NCI-H2107 treated with DMSO at 0.1 percent for 48 hours (cell line): ENCODE measurements around the gene BMI1.

Source experiments
- DNase-seq: peaks from one replicate; lab custom pipeline; 2025; ENCODE audit not compliant: unreplicated experiment; lab: John Stamatoyannopoulos, UW

BMI1 gene

DNA sequence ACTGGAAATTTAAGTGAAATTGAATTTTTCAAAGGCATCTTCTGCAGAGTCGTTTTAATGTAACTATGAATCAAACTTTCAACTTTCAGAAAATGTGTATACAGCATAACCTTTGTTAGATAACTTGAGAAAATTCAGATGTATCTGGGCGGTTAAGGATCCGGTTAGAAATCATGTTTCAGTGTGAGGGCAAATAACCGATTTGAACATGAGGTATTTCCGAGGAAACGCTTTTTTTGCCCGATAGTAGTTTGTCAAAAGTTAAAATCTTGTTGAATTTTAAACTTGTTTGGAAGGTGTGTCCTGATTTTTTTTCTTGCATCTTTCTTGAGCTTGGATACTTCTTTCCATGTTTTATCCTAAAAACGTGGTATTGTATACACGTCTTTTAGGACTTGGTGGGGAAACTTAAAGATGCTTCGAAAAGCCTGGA is 1.3 kb upstream of the BMI1 start:
- no peak for DNase-seq

DNA sequence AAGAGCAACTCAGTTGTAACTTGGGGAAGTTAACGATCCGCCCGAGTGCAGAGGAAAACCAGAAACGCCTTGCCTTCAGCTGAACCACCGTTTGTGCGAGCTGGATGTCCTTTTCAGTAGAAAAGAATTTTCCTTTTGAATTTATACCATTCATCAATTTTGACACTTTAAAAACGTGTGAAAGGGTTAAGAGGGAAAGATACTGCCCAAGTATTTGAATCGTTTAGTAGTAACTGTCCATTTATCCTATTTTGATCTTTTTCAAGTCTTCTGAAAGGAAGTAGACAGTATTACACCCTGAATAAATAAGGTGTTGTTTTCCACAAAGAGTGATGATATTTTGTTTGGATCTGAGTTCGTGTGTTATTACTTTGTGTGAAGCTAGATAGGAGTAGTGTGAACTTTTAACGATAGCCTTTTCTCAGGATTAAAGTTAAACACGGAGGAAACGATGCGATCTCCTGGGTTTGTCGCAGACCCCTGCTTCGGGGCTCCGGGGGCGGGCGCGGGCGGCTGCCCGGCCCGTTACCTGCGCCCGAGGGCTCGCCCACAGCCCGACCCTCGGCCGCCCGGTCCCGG is 830 bp upstream of the BMI1 start:
- DNase-seq = no peak

DNA sequence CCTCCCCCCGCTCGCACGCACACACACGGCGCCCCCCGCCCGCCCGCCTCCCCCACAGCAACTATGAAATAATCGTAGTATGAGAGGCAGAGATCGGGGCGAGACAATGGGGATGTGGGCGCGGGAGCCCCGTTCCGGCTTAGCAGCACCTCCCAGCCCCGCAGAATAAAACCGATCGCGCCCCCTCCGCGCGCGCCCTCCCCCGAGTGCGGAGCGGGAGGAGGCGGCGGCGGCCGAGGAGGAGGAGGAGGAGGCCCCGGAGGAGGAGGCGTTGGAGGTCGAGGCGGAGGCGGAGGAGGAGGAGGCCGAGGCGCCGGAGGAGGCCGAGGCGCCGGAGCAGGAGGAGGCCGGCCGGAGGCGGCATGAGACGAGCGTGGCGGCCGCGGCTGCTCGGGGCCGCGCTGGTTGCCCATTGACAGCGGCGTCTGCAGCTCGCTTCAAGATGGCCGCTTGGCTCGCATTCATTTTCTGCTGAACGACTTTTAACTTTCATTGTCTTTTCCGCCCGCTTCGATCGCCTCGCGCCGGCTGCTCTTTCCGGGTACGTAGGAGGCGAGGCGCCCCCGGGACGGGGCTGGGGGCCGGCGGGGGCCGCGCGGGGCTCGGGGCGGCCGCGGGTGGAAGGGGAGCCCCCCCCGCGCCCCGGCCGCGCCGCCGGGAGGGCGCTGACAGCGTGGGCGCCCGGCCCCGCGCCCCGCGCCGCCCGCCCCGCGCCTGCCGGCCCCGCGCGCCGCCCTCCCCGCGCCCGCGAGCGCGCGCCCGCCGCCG is 441 bp downstream of the BMI1 start:
- no peak for DNase-seq

DNA sequence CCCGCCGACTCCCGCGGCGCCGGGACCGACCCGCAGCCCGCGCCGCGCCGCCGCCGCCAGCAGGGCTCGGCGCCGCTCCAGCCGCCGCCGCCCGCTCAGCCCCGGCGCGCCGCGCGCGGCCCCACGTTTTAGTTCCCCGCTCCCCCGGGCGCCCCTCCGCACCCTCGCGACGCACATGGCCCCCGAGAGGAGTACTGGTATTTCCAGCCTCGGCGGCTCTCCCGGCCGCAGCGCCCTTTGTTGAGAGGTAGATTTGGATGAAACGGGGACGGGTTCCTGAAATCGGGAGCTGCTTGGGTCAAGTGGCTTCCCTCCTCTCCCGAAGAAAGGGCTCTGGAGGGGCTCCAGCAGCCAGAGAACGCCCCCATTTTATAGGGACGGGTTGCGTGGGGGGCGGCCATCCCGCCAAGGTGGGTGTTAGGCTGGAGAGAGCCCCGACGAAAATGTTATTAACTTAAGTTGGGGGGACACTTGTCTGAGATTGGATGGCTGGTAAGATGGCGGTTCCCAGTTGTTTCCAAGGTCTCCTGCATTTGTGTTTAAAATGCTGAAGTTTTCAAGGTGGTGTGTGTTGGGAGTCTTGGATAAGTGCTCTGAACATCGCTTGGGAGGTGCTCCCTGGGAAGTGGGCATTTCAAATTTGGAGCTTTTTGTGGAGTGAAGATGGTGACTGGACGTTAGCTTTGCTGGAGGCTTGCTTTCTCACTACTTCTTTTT is 1.2 kb downstream of the BMI1 start:
- no peak for DNase-seq

DNA sequence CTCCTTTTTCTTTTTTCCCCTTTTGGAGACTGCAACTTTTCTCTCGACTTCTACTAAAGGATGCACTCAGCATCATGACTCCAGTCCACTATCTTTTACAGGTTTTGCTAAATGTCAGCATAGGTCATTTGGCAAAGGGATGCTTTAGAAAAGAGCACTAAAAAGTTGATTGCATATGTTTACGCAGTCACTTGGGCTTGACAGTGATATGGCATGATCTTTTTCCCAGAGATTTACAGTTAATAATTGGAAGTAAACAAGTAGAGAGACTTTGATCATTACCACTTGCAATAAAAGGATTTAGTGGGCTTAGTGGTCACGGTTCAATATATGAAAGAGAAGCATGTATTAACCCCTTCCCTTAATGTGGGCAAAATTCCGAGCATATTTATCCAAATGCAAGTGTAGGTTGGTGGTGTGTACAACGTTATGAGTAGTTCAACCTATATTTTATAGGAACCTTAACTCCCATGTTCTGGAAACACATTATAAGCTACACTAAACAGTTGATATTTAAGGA is 1.8 kb downstream of the BMI1 start:
- DNase-seq = no peak

DNA sequence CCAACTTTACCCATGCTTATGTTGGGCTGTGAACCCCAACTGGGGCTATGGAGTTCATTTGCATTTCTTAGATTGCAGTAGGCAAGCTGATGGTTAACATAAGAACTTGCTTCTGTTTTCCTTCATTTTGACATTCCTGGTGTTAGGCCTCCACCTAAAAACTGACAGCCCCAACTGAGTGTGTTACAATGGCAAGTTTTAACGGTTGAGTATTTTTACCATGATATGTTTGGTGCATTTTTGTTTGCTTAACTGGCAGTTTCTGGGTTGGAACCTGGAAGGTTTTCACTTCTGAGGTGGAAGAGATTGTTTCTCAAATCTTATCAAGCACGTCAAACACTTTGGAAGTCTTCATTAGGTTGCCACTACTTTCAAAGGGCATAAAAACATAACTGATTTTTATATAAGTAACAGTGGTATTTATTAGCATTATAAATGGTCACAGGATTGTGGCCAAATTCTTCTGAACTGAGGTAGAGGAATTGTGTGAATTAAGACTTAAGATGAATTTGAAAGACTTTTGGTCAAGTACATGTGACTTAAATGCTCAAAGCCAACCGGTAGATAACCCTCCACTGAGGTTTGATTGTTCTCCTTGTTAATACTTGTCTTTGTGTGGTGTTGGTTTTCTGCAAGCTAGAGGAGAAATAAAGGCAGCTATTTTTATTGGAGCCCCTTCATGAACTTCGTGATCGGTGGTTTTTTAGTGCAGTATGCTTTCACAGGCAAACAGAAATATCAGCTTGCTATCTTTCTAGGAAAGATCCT is 2.8 kb downstream of the BMI1 start:
- DNase-seq = no peak

DNA sequence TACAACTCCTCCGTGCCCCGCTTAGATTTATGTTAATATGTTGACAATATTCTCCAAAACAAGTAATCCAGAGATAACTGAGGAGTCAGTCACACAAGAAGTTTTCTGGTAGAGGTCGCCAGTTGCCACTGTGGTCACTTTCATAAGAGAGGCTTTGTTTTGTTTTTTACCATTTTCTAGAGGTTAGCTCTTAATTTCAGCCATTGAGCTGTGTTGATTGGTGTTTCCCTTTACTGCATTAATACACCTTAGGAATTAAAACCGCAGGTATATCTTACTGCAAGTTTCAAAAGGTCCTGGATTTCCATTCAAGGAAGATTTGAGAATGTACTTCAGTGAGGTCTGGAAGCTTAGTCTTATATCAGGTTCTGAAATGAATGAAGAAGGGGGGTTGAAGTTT is 3.5 kb downstream of the BMI1 start:
- no peak for DNase-seq

DNA sequence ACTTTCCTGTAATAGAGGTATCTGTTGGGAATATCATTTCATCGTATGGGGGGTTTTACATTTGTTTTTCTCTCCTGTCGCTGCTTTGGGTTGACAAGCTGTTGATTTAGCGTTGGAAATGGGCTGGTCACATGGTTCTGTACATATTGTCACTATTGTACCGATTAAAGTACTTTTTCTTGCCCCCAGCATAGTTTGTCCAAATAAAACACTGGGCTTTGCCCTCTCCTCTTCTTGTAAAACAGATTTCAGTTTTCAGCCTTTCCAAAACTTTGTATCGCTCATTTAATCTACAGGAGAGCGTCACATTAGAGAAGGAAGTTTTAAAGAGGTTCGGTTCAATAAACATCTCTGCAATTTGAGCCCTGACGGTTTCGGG is 4.0 kb downstream of the BMI1 start:
- DNase-seq = no peak

DNA sequence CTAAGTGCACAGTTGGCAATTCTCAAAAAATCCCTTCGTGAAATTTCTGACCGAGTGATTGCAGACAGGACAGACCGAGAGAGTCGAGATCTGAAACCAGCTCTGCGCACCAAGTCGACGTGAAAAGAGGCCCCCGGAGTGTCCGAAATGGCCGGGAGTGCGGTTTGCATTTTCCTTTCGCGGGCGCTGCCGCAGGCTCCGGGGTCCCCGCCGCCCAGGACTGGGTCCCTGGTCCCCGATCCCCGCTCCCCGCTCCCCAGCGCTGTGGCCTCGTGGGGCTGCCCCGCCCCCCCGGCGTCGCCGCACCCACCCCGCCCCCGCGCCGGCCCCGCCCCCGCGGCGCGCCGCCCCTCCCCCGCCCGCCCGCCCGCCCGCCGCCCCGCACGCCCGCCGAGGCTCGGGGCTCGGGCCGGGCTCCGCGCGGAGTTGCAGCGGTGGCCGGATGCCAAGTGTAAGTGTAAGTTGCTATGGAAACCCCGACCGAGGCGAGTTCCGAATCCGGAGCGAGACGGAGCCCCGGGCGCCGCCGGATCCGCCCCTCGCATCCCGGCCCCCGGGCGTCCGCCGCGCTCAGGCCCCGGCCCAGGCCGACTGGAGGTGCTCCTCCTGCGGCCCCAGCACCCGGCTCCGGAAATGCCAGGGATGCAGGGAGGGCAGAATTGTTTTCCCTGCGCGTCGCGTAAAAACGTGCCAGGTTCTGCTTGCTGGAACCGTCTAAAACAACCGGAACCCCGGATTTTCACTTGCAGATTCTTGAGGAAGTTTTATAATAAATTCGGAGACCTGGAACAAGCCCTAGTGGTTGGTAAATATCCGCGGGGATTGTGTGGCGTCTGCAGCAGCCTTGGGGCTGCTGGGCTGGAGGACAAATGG is 4.6 kb downstream of the BMI1 start:
- no peak for DNase-seq

DNA sequence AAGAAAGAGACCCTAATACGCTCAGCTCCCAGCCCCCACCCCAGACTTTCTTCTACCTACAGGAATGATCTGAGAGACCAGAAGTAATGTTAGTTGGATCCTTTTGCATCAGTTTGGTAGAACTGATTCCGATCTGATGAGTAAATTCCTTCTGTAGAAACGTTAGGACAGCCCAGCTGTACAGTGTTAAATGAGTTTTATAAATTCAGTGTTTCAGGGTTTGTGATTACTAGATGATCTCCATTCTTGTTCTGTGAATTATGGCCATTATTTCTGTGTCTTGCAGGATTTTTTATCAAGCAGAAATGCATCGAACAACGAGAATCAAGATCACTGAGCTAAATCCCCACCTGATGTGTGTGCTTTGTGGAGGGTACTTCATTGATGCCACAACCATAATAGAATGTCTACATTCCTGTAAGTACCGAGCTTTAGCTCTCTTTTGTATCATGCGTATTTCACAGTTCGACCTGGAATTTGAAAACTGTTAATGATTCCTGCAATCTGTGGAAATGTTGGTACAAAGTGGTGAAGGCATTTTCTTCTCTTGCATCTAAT is 5.3 kb downstream of the BMI1 start:
- DNase-seq = no peak

DNA sequence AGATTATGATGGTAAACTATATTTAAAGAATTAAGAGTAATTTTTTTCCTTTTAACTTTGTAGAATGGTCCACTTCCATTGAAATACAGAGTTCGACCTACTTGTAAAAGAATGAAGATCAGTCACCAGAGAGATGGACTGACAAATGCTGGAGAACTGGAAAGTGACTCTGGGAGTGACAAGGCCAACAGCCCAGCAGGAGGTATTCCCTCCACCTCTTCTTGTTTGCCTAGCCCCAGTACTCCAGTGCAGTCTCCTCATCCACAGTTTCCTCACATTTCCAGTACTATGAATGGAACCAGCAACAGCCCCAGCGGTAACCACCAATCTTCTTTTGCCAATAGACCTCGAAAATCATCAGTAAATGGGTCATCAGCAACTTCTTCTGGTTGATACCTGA is 8.3 kb downstream of the BMI1 start:
- DNase-seq = no peak

DNA sequence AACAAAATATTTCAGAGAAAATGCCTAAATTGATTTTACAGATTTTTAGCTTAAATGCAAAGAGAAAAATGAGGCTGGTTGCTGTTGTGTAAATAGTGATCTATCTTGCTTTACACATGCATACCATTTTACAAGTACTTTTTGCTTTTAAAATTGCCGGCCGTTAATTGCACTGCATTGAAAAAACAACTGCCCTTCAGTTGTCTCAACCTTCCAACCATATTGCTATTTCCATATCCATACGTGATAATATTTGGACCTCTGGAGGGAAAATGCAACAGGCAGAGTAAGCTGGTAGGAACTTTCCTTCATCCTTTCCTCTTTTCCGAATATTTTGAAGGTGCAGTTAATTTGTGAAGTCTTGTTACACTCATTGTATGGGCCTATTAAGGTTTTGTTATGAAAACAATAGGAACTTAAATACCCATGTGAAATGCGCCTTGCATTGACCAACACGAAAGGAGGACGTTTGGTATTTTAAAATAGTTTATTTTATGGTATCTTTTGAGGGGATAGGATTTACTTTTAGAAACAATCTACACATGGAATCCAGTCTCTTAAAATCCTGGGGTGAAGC is 11.3 kb downstream of the BMI1 start:
- no peak for DNase-seq

DNA sequence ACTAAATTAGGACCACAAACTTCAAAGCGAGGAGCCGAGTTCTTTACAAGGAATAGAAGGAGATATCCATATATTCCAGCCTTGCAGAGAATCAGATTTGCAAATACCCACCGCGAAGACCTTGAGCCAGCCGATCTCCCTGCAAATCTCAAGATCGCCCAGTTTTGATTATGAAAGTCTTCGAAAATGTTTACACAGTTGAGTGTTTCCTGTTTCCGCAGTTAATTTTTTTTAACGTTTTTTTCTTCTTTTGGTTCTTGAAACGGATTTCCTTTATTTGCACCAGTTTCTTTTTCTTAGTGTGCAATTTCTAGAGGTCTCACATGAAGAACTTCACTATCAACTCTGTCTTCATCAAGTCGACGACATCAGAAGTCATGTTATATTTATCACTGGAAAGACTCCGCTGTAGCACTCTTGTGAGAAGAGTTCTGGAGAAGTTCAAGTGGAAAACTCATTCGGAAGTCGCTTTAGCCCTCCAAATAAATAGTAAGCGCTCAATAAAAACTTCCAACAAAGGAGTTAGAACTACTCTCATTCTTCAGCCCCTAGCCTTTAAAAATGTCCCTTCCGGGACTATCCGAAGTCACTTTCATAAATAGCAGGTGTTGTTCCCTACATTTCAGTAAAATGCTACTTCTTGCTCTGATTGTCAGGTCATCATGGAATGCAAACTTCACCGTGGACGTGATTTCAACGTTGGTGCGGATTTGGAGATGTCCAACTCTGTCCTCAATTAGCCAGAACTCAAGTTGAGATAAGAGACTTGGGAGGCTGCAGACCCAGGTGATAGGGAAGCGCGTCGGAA is 12.5 kb downstream of the BMI1 start:
- no peak for DNase-seq

DNA sequence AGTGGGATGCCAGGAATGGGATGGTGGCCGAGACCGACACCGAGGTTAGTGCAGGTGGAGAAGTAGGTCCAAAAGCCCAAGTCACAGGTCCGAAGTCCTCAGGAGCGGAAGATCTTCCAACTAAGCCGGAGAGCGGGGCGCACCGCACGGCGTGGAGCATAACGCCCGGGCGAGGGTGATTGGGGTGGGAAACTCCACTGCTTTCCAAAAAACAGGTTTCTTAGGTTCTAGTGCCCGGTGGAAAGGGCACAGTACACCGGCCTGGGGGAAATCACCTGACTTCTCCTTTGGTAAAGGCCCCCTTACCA is 13.0 kb downstream of the BMI1 start:
- no peak for DNase-seq

DNA sequence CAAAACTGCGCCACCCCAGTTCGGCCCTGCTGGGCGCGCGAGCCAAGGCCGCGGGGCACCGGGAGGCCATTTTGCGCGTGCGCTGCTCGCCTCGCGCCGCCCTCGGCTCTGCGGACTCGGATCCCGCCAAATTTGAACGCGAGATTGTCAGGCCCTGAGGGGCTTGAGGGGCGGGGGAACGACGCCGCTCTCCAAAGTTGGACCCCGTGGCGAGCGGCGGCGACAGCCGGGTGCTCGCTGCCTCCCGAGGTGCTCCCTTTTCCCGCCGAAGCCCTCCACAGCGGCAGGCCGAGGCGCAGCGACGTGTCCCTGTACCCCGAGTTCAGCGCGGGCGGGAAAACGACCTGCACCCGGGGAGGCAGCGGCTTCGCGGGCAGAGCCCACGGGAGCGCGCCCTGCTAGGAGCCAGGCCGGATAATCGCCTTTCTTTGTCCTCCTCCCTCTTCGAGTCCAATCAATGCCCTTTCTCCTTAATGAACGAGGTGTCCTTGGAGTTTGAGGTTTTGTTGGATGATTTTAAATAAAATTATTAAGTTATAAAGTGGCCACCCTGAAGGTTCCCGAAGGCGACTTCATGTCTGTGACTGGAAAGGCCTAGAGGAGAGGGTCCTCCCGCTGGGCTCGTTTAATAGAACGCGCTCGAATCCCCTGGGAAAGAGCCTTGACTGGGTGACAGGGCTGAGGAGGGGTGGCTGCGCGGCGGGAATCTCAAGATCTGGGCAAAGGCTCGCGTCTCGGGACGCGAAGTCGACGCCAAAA is 13.7 kb downstream of the BMI1 start:
- DNase-seq = no peak

DNA sequence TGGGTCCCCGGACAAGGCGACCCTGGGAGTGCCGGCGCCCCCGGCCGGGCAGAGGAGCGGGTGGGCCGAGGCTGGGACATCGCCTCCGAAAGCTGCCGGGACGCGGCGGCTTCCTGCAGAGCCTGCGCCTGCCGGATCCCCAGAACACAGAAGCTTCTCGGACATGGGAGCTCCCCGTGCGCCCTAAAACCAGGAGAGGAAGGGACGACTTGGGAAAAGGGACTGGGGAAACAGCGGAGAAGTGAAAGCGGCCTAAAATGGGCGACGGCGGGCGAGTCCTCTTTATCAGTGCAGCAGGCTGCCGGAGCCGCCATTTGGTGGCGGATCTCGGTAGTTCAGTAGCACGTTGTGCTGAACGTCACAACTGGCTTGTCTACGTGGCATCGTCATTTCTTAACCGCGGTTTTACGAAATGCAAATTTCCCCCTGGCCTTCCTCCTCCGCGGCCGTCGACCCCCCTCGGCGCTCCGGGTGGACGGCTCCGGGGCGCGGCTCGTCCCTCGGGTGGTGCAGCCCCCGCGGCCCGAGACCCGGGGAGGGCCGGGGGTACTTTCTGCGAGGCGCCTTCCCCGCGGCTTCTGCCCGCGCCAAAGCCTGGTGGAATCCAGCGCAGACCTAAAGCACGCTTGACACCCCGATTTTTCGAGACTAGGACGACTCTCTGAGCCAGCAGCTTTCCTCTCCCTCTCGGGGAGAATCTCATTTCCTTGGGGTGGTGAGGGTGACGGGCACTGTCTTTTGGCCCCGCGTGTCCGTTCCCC is 14.5 kb downstream of the BMI1 start:
- no peak for DNase-seq

DNA sequence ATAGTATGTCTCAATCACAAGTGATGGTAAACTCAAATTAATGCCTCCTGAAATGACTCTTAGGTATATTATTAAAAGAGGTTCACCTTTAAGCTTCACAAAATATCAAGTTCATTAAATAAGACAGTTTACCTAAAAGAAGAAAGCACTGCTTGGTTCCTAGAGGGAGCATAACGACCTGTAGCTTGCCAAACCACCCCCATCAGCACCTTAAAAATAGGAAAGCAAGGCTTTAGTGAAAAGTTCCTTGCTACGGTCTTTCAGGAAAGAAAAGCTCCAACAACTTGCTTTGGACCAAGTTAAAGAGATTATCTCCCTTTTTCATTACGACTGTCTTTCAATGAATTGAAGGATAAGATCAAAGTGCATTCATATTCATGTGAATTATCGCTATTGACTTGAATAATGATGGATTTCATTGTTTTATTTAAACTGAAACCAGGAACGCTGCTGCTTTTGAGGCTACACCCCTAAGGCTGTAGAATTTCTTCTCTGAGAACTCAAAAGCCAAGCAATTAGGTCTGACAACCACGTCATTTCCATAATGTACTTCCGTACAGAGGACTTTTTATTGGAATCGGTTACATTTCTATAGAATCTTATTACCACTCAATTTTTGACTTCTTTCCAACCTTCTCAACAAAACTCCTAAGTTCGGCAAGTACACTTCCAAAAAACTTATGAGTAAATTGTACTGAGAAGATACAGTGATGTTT is 17.4 kb downstream of the BMI1 start:
- no peak for DNase-seq
